HL-60 (cell line): ENCODE data around the gene TNPO1.

Experiments used
- DNase-seq, 2 experiments: peaks; one replicate each; pipeline ENCODE4 v3.0.0-alpha.2; 2010 to 2020; ENCODE audit warnings: low read depth in 1 of 2, low spot score in 1 of 2
- H3K27ac ChIP-seq: fragments of 250-450 bp; sonication (Bioruptor Pico); replicated peaks from 2 replicates; pipeline ENCODE4 v1.5.1; 2020; ENCODE audit warnings: mild to moderate bottlenecking, moderate library complexity
- H3K27me3 ChIP-seq: fragments of 250-450 bp; sonication (Bioruptor Pico); 2 replicates; pipeline ENCODE4 v1.5.1; 2021; ENCODE audit warnings: mild to moderate bottlenecking, moderate library complexity; ENCODE audit not compliant: insufficient read depth, poor library complexity, severe bottlenecking
- H3K4me3 ChIP-seq: replicated peaks from 2 replicates; pipeline ENCODE4 v1.5.1; 2011; ENCODE audit warnings: mild to moderate bottlenecking, control low read depth, low read length; ENCODE audit not compliant: insufficient read depth
- CTCF ChIP-seq: IDR thresholded peaks from one replicate; pipeline ENCODE4 v1.5.1; 2011; ENCODE audit warnings: low read length, control low read depth, inconsistent platforms; ENCODE audit not compliant: insufficient read depth
- GABPA ChIP-seq: IDR thresholded peaks from 2 replicates; pipeline ENCODE4 v1.6.1; 2012; ENCODE audit warnings: low read depth
- POLR2AphosphoS5 ChIP-seq: IDR thresholded peaks from 2 replicates; pipeline ENCODE4 v1.6.1; 2012; ENCODE audit warnings: low read depth
- REST ChIP-seq: IDR thresholded peaks from 2 replicates; pipeline ENCODE4 v1.6.1; 2012; ENCODE audit warnings: low read depth; ENCODE audit not compliant: insufficient replicate concordance
- SPI1 ChIP-seq: IDR thresholded peaks from 2 replicates; pipeline ENCODE4 v1.6.1; 2012; ENCODE audit warnings: low read depth, mild to moderate bottlenecking, borderline replicate concordance

TNPO1 gene

GRCh38 chr5:72852356-72852755 lies 35.9 kb downstream of the TNPO1 start:
- no peak overlapping the region for H3K4me3 ChIP-seq
- no peak for DNase-seq
- no peak overlapping the region for H3K27ac ChIP-seq

GRCh38 chr5:72854419-72854818 lies 38.0 kb downstream of the TNPO1 start:
- no peak overlapping the region for H3K27ac ChIP-seq
- H3K27me3 ChIP-seq = no peaks in the 10 kb centered on the region
- DNase-seq = no peak
- TF ChIP-seq GABPA (no peak), CTCF (no peak), SPI1 (no peak), POLR2AphosphoS5 (no peak), REST (no peak)
- no peak overlapping the region for H3K4me3 ChIP-seq

More at GRCh38 chr5:72852356-72852755, 35.9 kb downstream of the TNPO1 start:
- no peak for TF ChIP-seq GABPA
- TF ChIP-seq POLR2AphosphoS5 = no peak
- no peak for TF ChIP-seq REST
- TF ChIP-seq SPI1 = no peak
- no peak for TF ChIP-seq CTCF
- no peaks in the 10 kb centered on the region for H3K27me3 ChIP-seq

- Histone ChIP-seq H3K27me3 (no peaks in the 10 kb centered on the region), H3K4me3 (no peak overlapping the region), H3K27ac (no peak overlapping the region)
- TF ChIP-seq REST = no peak
- TF ChIP-seq SPI1 = no peak
- no peak for TF ChIP-seq GABPA
- no peak for TF ChIP-seq POLR2AphosphoS5
- TF ChIP-seq CTCF = no peak
- no peak for DNase-seq
Measured at GRCh38 chr5:72855821-72856220, 39.4 kb downstream of the TNPO1 start.
